ENCODE results near the gene FOXP4. TPM values are rescaled to one million over a fixed set of nuclear protein-coding genes. Genes with fewer than 3 reads are reported as not detected.

FOXP4 gene
- total RNA-seq, 3 donors from 2014 or later (not counting 1 experiment from before 2014, with no cell fraction given): 11.2 to 21.1 (median 14.7) TPM

- Mint-ChIP-seq H3K4me1 (peaks cover 0 to 2% of the 10 kb centered on the region in 2 donors), H3K9me3 (no peaks in the 10 kb centered on the region), H3K27me3 (ENCODE audit: low read depth in 2 of 2) (peaks cover 0 to 19% of the 10 kb centered on the region in 2 donors), H3K27ac (no peak overlapping the region), H3K4me3 (no peak overlapping the region), H3K36me3 (no peaks in the 10 kb centered on the region)
- no peak for ATAC-seq
- TF ChIP-seq CTCF (IDR thresholded peaks at IDR 0.05): no peak
- H3K27ac ChIP-seq (ENCODE audit: low read length): no peak overlapping the region
- intact Hi-C loops (cut with micrococcal nuclease): no loop called here
- H3K4me1 ChIP-seq (ENCODE audit: control insufficient read depth, insufficient read depth, low read length): no peaks in the 10 kb centered on the region
- no peaks in the 10 kb centered on the region for H3K9me3 ChIP-seq (ENCODE audit: control insufficient read depth, insufficient read depth, low read length)
- WGBS (ENCODE audit: insufficient coverage): 93% methylated on average over 7 of the region's 7 CpGs
- H3K4me3 ChIP-seq (ENCODE audit: low read length): no peak overlapping the region
- no peak for DNase-seq
- no peaks in the 10 kb centered on the region for H3K27me3 ChIP-seq (ENCODE audit: control insufficient read depth, insufficient read depth, low read length)
- H3K36me3 ChIP-seq (ENCODE audit: control insufficient read depth, insufficient read depth, low read length): no peaks in the 10 kb centered on the region
Observed at GRCh38 chr6:41648070-41648585, 101.9 kb downstream of the FOXP4 start.

GRCh38 chr6:41648921-41649320 is 102.7 kb downstream of the FOXP4 start:
- Mint-ChIP-seq H3K9me3 (no peaks in the 10 kb centered on the region), H3K4me1 (no peaks in the 10 kb centered on the region), H3K27me3 (ENCODE audit: low read depth in 2 of 2) (peaks cover 0 to 17% of the 10 kb centered on the region in 2 donors), H3K27ac (no peak overlapping the region), H3K36me3 (no peaks in the 10 kb centered on the region), H3K4me3 (no peak overlapping the region)
- 77% methylated on average over 5 of the region's 5 CpGs for WGBS (ENCODE audit: insufficient coverage)
- no peaks in the 10 kb centered on the region for H3K4me1 ChIP-seq (ENCODE audit: control insufficient read depth, insufficient read depth, low read length)
- H3K9me3 ChIP-seq (ENCODE audit: control insufficient read depth, insufficient read depth, low read length): no peaks in the 10 kb centered on the region
- intact Hi-C loops (cut with micrococcal nuclease): no loop called here
- H3K27ac ChIP-seq (ENCODE audit: low read length): no peak overlapping the region
- H3K27me3 ChIP-seq (ENCODE audit: control insufficient read depth, insufficient read depth, low read length): no peaks in the 10 kb centered on the region
- no peak for DNase-seq
- TF ChIP-seq CTCF (IDR thresholded peaks at IDR 0.05): no peak
- H3K36me3 ChIP-seq (ENCODE audit: control insufficient read depth, insufficient read depth, low read length): no peaks in the 10 kb centered on the region
- ATAC-seq: no peak
- H3K4me3 ChIP-seq (ENCODE audit: low read length): no peak overlapping the region

- 83% methylated on average over 10 of the region's 10 CpGs for WGBS (ENCODE audit: insufficient coverage)
Observed at GRCh38 chr6:41649596-41649995, 103.4 kb downstream of the FOXP4 start.

More at GRCh38 chr6:41649596-41649995, 103.4 kb downstream of the FOXP4 start:
- Mint-ChIP-seq H3K36me3 (no peaks in the 10 kb centered on the region), H3K27me3 (ENCODE audit: low read depth in 2 of 2) (peaks cover 0 to 15% of the 10 kb centered on the region in 2 donors), H3K27ac (no peak overlapping the region), H3K9me3 (no peaks in the 10 kb centered on the region), H3K4me3 (no peak overlapping the region), H3K4me1 (no peaks in the 10 kb centered on the region)
- ATAC-seq (no peak), DNase-seq (no peak)
- no peak for TF ChIP-seq CTCF (IDR thresholded peaks at IDR 0.05)
- H3K4me1 ChIP-seq (ENCODE audit: control insufficient read depth, insufficient read depth, low read length): no peaks in the 10 kb centered on the region
- H3K4me3 ChIP-seq (ENCODE audit: low read length): no peak overlapping the region
- H3K9me3 ChIP-seq (ENCODE audit: control insufficient read depth, insufficient read depth, low read length): no peaks in the 10 kb centered on the region
- H3K27me3 ChIP-seq (ENCODE audit: control insufficient read depth, insufficient read depth, low read length): no peaks in the 10 kb centered on the region
- H3K36me3 ChIP-seq (ENCODE audit: control insufficient read depth, insufficient read depth, low read length): no peaks in the 10 kb centered on the region
- H3K27ac ChIP-seq (ENCODE audit: low read length): no peak overlapping the region
- intact Hi-C loops (cut with micrococcal nuclease): no loop called here
